ENCODE results near the gene ALKBH1. TPM values are rescaled to one million over a fixed set of nuclear protein-coding genes. Genes with fewer than 3 reads are reported as not detected.

Gene ALKBH1
- total and polyA plus RNA-seq, 2 donors (not counting 1 experiment from before 2014, with no cell fraction given): 8.8 to 21.8 TPM

- CTCF ChIA-PET: no interaction called here
- H3K9me3 Mint-ChIP-seq (ENCODE audit: insufficient read depth): no peaks in the 10 kb centered on the region
- H3K4me2 ChIP-seq (replicated peaks; ENCODE audit: low read depth, low read length, poor library complexity, severe bottlenecking): no peak overlapping the region
- H3K4me3 Mint-ChIP-seq: no peak overlapping the region
- H3K4me1 ChIP-seq (ENCODE audit: control insufficient read depth in 2 of 2, insufficient read depth in 2 of 2, low read length in 2 of 2): peaks cover 0 to 6% of the 10 kb centered on the region in 2 donors
- H3K27ac Mint-ChIP-seq: no peak overlapping the region
- no peaks in the 10 kb centered on the region for H3K27me3 Mint-ChIP-seq
- TF ChIP-seq CTCF (IDR thresholded peaks at IDR 0.05): no peak
- TF ChIP-seq EZH2 (IDR thresholded peaks at IDR 0.05; ENCODE audit: borderline replicate concordance, insufficient read depth, low read depth, low read length, poor library complexity, severe bottlenecking): no peak
- POLR2A ChIA-PET: interaction anchor here (0.6 kb wide), 1 partner anchor 46 kb away, joined by 11 read pairs; no protein-coding TSS in a partner anchor
- H3K9me3 ChIP-seq (ENCODE audit: control extremely low read depth in 1 of 3, control insufficient read depth in 2 of 3, insufficient read depth in 1 of 3, low read length in 2 of 3): no peaks in the 10 kb centered on the region
- 34% methylated on average over 5 of the region's 5 CpGs for WGBS (ENCODE audit: insufficient coverage)
- H3K9ac ChIP-seq (ENCODE audit: low read length): no peak overlapping the region
- intact Hi-C loops (cut with micrococcal nuclease): no loop called here
- no peaks in the 10 kb centered on the region for H4K20me1 ChIP-seq (ENCODE audit: control insufficient read depth, insufficient read depth, low read length, poor library complexity, severe bottlenecking)
- no peaks in the 10 kb centered on the region for H3K79me2 ChIP-seq (ENCODE audit: control insufficient read depth, insufficient read depth, low read length)
- ATAC-seq (ENCODE audit: low read depth) (no peak), DNase-seq (no peak)
- H3K4me3 ChIP-seq (ENCODE audit: control extremely low read depth in 1 of 5, extremely low read depth in 1 of 5, insufficient read depth in 1 of 5, low read depth in 2 of 5, low read length in 4 of 5): no peak overlapping the region
- H3K36me3 ChIP-seq (replicated peaks in 1 of 2; ENCODE audit: control extremely low read depth in 1 of 2, control insufficient read depth in 1 of 2, extremely low read depth in 1 of 2, insufficient read depth in 2 of 2, low read length in 1 of 2): no peaks in the 10 kb centered on the region
- H2AFZ ChIP-seq (ENCODE audit: insufficient read depth, low read depth, low read length, poor library complexity, severe bottlenecking): no peak overlapping the region
- H3K4me1 Mint-ChIP-seq: peaks cover 4% of the 10 kb centered on the region
- H3K27ac ChIP-seq (ENCODE audit: low read length in 2 of 2): no peak overlapping the region
- H3K27me3 ChIP-seq (replicated peaks in 1 of 4; ENCODE audit: control extremely low read depth in 1 of 4, control insufficient read depth in 3 of 4, insufficient read depth in 4 of 4, low read length in 3 of 4): no peaks in the 10 kb centered on the region
Measured at GRCh38 chr14:77657280-77657679, 50.5 kb downstream of the ALKBH1 start.

GRCh38 chr14:77654001-77654441 is 53.8 kb downstream of the ALKBH1 start:
- WGBS (ENCODE audit: insufficient coverage): 44% methylated on average over 11 of the region's 11 CpGs
- Mint-ChIP-seq H3K4me1 (peaks cover 4% of the 10 kb centered on the region), H3K27ac (no peak overlapping the region), H3K4me3 (no peak overlapping the region), H3K9me3 (ENCODE audit: insufficient read depth) (no peaks in the 10 kb centered on the region), H3K27me3 (no peaks in the 10 kb centered on the region)
- Histone ChIP-seq H3K27me3 (replicated peaks in 1 of 4; ENCODE audit: control extremely low read depth in 1 of 4, control insufficient read depth in 3 of 4, insufficient read depth in 4 of 4, low read length in 3 of 4) (no peaks in the 10 kb centered on the region), H3K4me3 (ENCODE audit: control extremely low read depth in 1 of 5, extremely low read depth in 1 of 5, insufficient read depth in 1 of 5, low read depth in 2 of 5, low read length in 4 of 5) (no peak overlapping the region), H3K27ac (ENCODE audit: low read length in 2 of 2) (no peak overlapping the region), H3K36me3 (replicated peaks in 1 of 2; ENCODE audit: control extremely low read depth in 1 of 2, control insufficient read depth in 1 of 2, extremely low read depth in 1 of 2, insufficient read depth in 2 of 2, low read length in 1 of 2) (no peaks in the 10 kb centered on the region), H3K4me2 (replicated peaks; ENCODE audit: low read depth, low read length, poor library complexity, severe bottlenecking) (peak overlapping the region; percentile 23), H2AFZ (ENCODE audit: insufficient read depth, low read depth, low read length, poor library complexity, severe bottlenecking) (peak overlapping the region; percentile 40), H3K4me1 (ENCODE audit: control insufficient read depth in 2 of 2, insufficient read depth in 2 of 2, low read length in 2 of 2) (peaks cover 0 to 6% of the 10 kb centered on the region in 2 donors), H3K9ac (ENCODE audit: low read length) (no peak overlapping the region), H3K9me3 (ENCODE audit: control extremely low read depth in 1 of 3, control insufficient read depth in 2 of 3, insufficient read depth in 1 of 3, low read length in 2 of 3) (no peaks in the 10 kb centered on the region), H3K79me2 (ENCODE audit: control insufficient read depth, insufficient read depth, low read length) (no peaks in the 10 kb centered on the region), H4K20me1 (ENCODE audit: control insufficient read depth, insufficient read depth, low read length, poor library complexity, severe bottlenecking) (no peaks in the 10 kb centered on the region)
- TF ChIP-seq CTCF (IDR thresholded peaks at IDR 0.05): no peak
- TF ChIP-seq EZH2 (IDR thresholded peaks at IDR 0.05; ENCODE audit: borderline replicate concordance, insufficient read depth, low read depth, low read length, poor library complexity, severe bottlenecking): no peak
- intact Hi-C loops (cut with micrococcal nuclease): no loop called here
- ATAC-seq (ENCODE audit: low read depth) (no peak), DNase-seq (no peak)
- CTCF ChIA-PET: no interaction called here
- POLR2A ChIA-PET: no interaction called here
